Measurements from ENCODE around the gene SIGLEC14.

GRCh38 chr19:51695088-51695487 lies 48.5 kb upstream of the SIGLEC14 start:
- TF ChIP-seq CTCF (IDR thresholded peaks at IDR 0.05; ENCODE audit: extremely low read depth in 1 of 2, insufficient read depth in 1 of 2, low read depth in 1 of 2, low read length in 2 of 2) (no peak), POLR2AphosphoS5 (IDR thresholded peaks at IDR 0.05; ENCODE audit: insufficient read depth, low read depth, low read length) (no peak)
